GM12874 (cell line): ENCODE results near the gene PDE2A.
A peak's percentile ranks its signal among the peaks of the same experiment; 100 is the strongest.

ENCODE experiments used
- CTCF ChIP-seq: IDR thresholded peaks from 2 replicates; pipeline ENCODE4 v1.5.1; 2011; ENCODE audit warnings: low read depth, mild to moderate bottlenecking, control low read depth, low read length, moderate library complexity; ENCODE audit not compliant: insufficient read depth

The PDE2A gene

GRCh38 chr11:72587696-72588095 is 86.5 kb downstream of the PDE2A start:
- no peak for TF ChIP-seq CTCF

DNA sequence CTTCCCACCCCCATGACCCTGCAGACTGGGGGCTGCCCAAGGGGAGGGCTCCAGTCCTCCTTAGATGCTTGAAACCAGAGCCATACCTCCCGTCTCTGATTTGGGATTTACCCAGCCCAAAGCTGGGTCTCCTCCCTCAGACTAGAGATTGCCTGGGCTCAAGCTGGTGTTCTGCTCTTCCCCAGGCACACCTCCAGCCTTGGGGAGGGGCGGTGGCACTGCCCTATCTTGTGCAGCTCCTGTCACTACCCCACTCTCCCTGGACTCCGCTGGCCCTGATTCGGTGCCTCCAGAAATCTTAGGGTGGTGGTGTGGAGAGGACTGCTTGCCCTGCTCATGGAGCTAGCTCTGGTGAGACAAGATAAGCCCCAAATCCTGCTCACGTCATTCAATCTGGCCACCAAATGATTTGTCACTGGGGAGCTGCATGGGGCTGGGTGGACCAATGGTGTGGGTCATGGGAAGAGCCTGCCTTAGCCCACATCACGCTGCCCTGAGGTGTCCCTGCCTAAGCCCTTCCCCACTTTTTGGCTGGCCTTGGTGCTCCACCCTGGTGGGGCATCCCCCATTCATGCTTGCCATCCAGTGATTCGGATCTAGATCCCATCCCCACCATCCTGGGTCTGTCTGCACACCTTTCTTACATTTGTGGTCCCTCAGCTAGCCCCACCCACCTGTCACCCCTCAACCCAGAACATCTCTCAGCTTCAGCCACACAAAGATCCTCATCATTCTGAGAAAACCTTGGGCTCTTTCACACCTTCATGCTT is 87.7 kb downstream of the PDE2A start:
- no peak for TF ChIP-seq CTCF

- TF ChIP-seq CTCF: peak; percentile 85
These were observed 88.4 kb downstream of the PDE2A start for GRCh38 chr11:72585762-72586311.

- TF ChIP-seq CTCF: no peak
These were observed 89.2 kb downstream of the PDE2A start for GRCh38 chr11:72584939-72585597.

DNA sequence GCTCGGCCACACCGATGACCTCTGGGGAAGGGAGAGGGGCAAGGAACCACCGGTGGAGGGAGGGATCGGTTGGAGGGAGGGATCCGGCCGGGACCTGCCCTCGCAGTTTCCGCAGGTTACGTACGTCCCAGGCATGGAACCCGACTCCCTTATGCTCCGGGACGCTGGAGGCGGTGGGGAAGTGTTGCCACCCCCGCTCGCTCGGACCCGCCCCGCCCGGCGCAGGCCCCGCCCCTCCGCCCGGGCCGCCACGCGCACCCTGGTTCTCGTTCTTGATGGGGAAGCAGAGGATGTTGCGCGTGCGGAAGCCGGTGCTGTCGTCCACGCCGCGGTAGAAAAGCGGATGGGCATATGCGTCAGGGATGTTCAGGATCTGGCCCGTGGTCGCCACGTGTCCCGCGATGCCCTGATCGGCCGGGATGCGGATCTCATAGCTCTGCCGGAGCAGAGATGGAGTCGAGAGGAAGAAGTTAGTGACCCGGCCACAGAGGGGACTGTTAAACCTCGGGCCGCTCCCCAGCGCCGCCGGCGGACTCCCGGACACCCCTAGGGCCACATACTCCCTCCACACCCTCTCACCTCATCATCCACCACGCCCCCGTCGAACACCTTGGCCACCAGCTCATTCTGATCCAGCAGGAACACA is 89.8 kb downstream of the PDE2A start:
- no peak for TF ChIP-seq CTCF

DNA sequence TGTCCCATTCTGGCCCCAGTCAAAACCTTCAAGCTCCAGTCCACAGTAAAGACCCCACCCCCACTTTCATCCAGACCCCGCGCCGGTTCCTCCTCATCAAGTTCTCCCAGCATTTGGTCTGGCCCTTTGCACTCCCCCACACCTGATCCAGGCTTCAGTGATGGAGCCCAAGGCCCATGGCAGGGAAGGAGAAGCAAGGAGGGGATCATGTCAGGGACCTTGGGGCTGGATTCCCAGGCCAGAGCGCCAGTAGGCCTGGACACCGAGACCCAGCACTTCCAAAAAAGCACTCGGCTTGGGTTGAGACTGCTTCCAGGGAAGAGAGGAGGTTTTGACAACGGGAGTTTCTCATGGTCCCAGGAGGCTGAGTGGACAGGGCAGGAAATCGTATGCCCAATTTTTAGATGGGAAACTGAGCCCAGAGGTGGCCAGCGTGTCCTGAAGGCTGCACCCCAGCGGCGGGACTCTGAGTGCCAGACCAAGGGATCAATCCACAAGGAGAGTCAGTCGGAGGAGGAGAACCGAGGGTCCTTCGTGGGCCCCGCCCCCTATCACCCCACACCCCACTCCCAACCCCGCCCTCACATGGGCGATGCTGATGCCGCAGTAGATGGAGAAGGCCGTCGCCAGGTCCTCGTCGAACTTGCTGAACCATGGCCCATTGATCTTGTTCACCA is 90.5 kb downstream of the PDE2A start:
- TF ChIP-seq CTCF: no peak

GRCh38 chr11:72583177-72583553 is 91.1 kb downstream of the PDE2A start:
- TF ChIP-seq CTCF: no peak
